Measurements from ENCODE around the gene DHRSX. TPM values are rescaled to one million over a fixed set of nuclear protein-coding genes. Genes with fewer than 3 reads are reported as not detected.

The DHRSX gene
- total RNA-seq, 1 experiment from 2014 or later: 23.9 TPM

DNA sequence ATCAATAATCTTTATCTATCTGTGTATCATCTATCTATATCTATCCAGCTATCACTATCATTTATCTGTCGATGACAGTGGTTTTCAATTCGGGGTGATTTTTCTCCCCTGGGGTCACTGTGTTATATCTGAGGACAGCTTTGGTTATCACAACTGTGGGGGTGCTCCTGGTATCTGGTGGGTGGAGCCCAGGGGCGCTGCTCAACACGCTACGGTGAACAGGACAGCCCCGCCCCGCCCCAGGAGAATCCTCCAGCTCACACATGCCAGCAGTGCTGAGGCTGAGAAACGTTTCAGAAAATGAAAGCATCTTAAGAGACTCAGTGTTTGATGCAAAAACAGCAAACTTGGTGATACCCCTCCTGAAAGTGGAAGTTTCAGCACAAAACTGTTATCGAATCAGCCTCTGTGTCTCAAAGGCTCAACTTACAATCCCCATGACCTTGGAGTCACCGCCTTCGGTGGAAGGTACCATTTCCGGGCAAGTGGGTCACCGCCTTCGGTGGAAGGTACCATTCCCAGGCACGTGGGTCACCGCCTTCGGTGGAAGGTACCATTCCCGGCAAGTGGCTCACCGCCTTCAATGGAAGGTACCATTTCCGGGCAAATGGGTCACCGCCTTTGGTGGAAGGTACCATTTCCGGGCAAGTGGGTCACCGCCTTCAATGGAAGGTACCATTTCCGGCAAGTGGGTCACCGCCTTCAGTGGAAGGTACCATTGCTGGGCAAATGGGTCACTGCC, 315.3 kb downstream of the DHRSX start:
- no peaks in the 10 kb centered on the region for H3K36me3 Mint-ChIP-seq (ENCODE audit: insufficient read depth, unreplicated experiment)
- no peak for DNase-seq (ENCODE audit: unreplicated experiment)
- H3K4me3 Mint-ChIP-seq (ENCODE audit: unreplicated experiment): no peak overlapping the region
- no peaks in the 10 kb centered on the region for H3K4me1 Mint-ChIP-seq (ENCODE audit: insufficient read depth, unreplicated experiment)
- ChIA-PET CTCF (no interaction called here), POLR2A (no interaction called here)
- no peaks in the 10 kb centered on the region for H3K27me3 Mint-ChIP-seq (ENCODE audit: insufficient read depth, unreplicated experiment)
- TF ChIP-seq, protein P1, sequence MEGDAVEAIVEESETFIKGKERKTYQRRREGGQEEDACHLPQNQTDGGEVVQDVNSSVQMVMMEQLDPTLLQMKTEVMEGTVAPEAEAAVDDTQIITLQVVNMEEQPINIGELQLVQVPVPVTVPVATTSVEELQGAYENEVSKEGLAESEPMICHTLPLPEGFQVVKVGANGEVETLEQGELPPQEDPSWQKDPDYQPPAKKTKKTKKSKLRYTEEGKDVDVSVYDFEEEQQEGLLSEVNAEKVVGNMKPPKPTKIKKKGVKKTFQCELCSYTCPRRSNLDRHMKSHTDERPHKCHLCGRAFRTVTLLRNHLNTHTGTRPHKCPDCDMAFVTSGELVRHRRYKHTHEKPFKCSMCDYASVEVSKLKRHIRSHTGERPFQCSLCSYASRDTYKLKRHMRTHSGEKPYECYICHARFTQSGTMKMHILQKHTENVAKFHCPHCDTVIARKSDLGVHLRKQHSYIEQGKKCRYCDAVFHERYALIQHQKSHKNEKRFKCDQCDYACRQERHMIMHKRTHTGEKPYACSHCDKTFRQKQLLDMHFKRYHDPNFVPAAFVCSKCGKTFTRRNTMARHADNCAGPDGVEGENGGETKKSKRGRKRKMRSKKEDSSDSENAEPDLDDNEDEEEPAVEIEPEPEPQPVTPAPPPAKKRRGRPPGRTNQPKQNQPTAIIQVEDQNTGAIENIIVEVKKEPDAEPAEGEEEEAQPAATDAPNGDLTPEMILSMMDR (IDR thresholded peaks at IDR 0.05; ENCODE audit: unreplicated experiment): no peak
- H3K9me3 Mint-ChIP-seq (ENCODE audit: unreplicated experiment): peaks cover 8% of the 10 kb centered on the region
- intact Hi-C loops (cut with micrococcal nuclease): no loop called here
- BruUV-seq (replicated peaks): no TSS peak
- no peak overlapping the region for H3K27ac Mint-ChIP-seq (ENCODE audit: low read depth, unreplicated experiment)

DNA sequence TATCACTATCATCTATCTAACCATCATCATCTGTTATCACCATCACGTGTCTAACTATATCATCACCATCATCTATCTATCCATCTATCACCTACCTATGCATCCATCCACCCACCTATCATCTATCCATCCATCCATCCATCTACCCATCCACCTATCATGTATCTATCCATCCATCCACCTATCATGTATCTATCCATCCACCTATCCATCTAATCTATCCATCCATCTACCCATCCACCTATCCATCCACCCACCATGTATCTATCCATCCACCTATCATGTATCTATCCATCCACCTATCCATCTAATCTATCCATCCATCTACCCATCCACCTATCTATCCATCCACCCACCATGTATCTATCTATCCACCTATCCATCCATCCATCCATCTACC, 316.7 kb downstream of the DHRSX start:
- Mint-ChIP-seq H3K4me3 (ENCODE audit: unreplicated experiment) (no peak overlapping the region), H3K9me3 (ENCODE audit: unreplicated experiment) (peaks cover 8% of the 10 kb centered on the region), H3K27me3 (ENCODE audit: insufficient read depth, unreplicated experiment) (no peaks in the 10 kb centered on the region), H3K27ac (ENCODE audit: low read depth, unreplicated experiment) (no peak overlapping the region), H3K36me3 (ENCODE audit: insufficient read depth, unreplicated experiment) (no peaks in the 10 kb centered on the region), H3K4me1 (ENCODE audit: insufficient read depth, unreplicated experiment) (no peaks in the 10 kb centered on the region)
- POLR2A ChIA-PET: no interaction called here
- intact Hi-C loops (cut with micrococcal nuclease): no loop called here
- no peak for DNase-seq (ENCODE audit: unreplicated experiment)
- BruUV-seq (replicated peaks): no TSS peak
- TF ChIP-seq, protein P1 (IDR thresholded peaks at IDR 0.05; ENCODE audit: unreplicated experiment): no peak
- CTCF ChIA-PET: no interaction called here

DNA sequence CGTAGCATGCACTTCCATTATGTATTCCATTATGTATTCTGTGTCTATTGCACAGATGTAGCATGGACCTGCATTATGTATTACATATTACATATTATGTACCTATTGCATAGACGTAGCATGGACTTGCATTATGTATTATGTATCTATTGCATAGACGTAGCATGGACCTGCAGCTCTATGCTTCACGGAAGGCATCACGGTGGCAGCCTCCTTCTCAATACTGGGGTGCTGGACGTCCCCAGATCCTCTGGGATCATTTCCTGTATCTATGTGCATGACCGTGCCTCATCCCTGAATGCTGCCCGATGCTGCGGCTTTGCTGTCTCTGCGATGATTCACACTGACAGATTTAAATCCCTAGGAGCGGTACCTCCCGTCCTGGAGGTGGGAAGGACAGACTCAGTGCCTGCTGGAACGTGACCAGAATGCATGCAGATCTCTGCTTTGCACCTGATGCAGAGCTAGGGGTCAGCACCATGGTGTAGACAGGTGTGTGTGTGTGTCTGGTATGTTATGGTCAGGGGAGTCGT, 317.5 kb downstream of the DHRSX start:
- Mint-ChIP-seq H3K27me3 (ENCODE audit: insufficient read depth, unreplicated experiment) (no peaks in the 10 kb centered on the region), H3K36me3 (ENCODE audit: insufficient read depth, unreplicated experiment) (no peaks in the 10 kb centered on the region), H3K9me3 (ENCODE audit: unreplicated experiment) (peaks cover 5% of the 10 kb centered on the region), H3K4me3 (ENCODE audit: unreplicated experiment) (no peak overlapping the region), H3K4me1 (ENCODE audit: insufficient read depth, unreplicated experiment) (no peaks in the 10 kb centered on the region), H3K27ac (ENCODE audit: low read depth, unreplicated experiment) (no peak overlapping the region)
- DNase-seq (ENCODE audit: unreplicated experiment): no peak
- ChIA-PET CTCF (no interaction called here), POLR2A (no interaction called here)
- TF ChIP-seq, protein P1 (IDR thresholded peaks at IDR 0.05; ENCODE audit: unreplicated experiment): no peak
- BruUV-seq (replicated peaks): no TSS peak
- intact Hi-C loops (cut with micrococcal nuclease): no loop called here

DNA sequence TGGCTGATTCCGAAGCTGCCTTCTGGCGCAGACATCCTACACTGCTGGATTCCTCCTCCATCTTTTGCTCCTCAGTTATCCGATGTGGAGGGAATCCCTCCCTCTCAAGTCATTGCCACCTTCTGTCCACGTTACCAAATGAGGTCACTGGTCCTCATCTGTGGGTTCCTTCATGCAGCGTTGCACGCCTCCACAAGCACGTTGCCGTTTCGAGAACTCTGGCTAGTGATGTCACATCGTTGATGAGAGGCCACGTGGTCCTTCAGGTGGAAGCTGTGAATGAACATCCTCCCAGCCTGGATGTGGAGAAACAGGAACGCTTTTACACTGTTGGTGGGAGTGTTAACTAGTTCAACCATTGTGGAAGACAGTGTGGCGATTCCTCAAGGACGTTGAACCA, 323.2 kb downstream of the DHRSX start:
- H3K4me1 Mint-ChIP-seq (ENCODE audit: insufficient read depth, unreplicated experiment): no peaks in the 10 kb centered on the region
- H3K4me3 Mint-ChIP-seq (ENCODE audit: unreplicated experiment): no peak overlapping the region
- DNase-seq (ENCODE audit: unreplicated experiment): no peak
- H3K27ac Mint-ChIP-seq (ENCODE audit: low read depth, unreplicated experiment): no peak overlapping the region
- no peaks in the 10 kb centered on the region for H3K36me3 Mint-ChIP-seq (ENCODE audit: insufficient read depth, unreplicated experiment)
- CTCF ChIA-PET: no interaction called here
- TF ChIP-seq, protein P1 (IDR thresholded peaks at IDR 0.05; ENCODE audit: unreplicated experiment): no peak
- no peaks in the 10 kb centered on the region for H3K27me3 Mint-ChIP-seq (ENCODE audit: insufficient read depth, unreplicated experiment)
- BruUV-seq (replicated peaks): no TSS peak
- POLR2A ChIA-PET: no interaction called here
- intact Hi-C loops (cut with micrococcal nuclease): no loop called here
- H3K9me3 Mint-ChIP-seq (ENCODE audit: unreplicated experiment): no peaks in the 10 kb centered on the region

Measured in MCF 10A (cell line).